Pancreas (tissue), 10 donors: Measurements from ENCODE around the gene SCAF1. TPM values are rescaled to one million over a fixed set of nuclear protein-coding genes. Genes with fewer than 3 reads are reported as not detected.
A peak's percentile ranks its signal among the peaks of the same experiment; 100 is the strongest.

Experiments used
- ATAC-seq, 4 donors: fragments of 200-7000 bp; cut with Tn5 transposase; one replicate each; pipeline versions ENCODE4 v1.8.0 to v1.9.1; 2020; ENCODE audit warnings: mild to moderate bottlenecking in 4 of 4, moderate library complexity in 4 of 4
- DNase-seq, 6 donors: peaks; one replicate each; pipeline ENCODE4 v3.0.0-alpha.2; 2020
- FAIRE-seq: peaks from 2 replicates; lab custom pipeline; 2012; peaks lifted over from hg19 to GRCh38; lab: Jason Lieb, UNC
- H3K27ac ChIP-seq, 4 donors: fragments of 200-600 bp; sonication (generic); 1 replicate in 3 of 4; 2 replicates in 1 of 4; pipeline versions ENCODE4 v1.5.0 to v1.8.0; 2020
- H3K27me3 ChIP-seq, 4 donors: fragments of 200-600 bp; one replicate each; pipeline ENCODE4 v1.8.0; 2021
- H3K36me3 ChIP-seq, 3 donors: fragments of 200-600 bp; sonication (generic) in 1 of 3; one replicate each; pipeline versions ENCODE4 v1.5.0 to v1.8.0; 2020 to 2021
- H3K4me1 ChIP-seq, 3 donors: fragments of 200-600 bp; one replicate each; pipeline ENCODE4 v1.8.0; 2021
- H3K4me3 ChIP-seq, 4 donors: fragments of 200-600 bp; sonication (generic) in 2 of 4; one replicate each; pipeline versions ENCODE4 v1.5.0 to v1.8.0; 2020 to 2021
- H3K9me3 ChIP-seq, 4 donors: fragments of 200-600 bp; one replicate each; pipeline ENCODE4 v1.8.0; 2021
- CTCF ChIP-seq, 4 donors: fragments of 200-600 bp; sonication (generic) in 3 of 4; IDR thresholded peaks; one replicate each; pipeline versions ENCODE4 v1.5.0 to v1.8.0; 2021; ENCODE audit warnings: antibody characterized with exemption in 4 of 4
- WGBS, 2 donors: extraction: QIAGEN DNeasy Blood & Tissue Kit; methylation state at CpG; one replicate each; pipeline ENCODE4 v1.1.7; 2013; 5-methylcytosine and 5-hydroxymethylcytosine counted together
- intact Hi-C, 3 donors: fragments of 100-400 bp; cut with DNase I; formaldehyde crosslinking; loops; one replicate each; pipeline versions ENCODE4 v1.11.1 to v1.14.2; 2022
- polyA plus RNA-seq, 2 donors: library from polyadenylated mRNA; stranded (reverse); fragments of 200-250 nt; gene quantifications; one replicate each; pipeline ENCODE4 v1.2.3, GENCODE V29; 2013
- total RNA-seq, 6 donors: library from RNA; stranded (reverse); fragmentation: NEBNext Ultra II Directional in 4 of 6; extraction: Animal tissue kit (Norgen Biotek cat#: 25700) in 4 of 6; gene quantifications; one replicate each; pipeline versions ENCODE4 v1.2.1 to v1.2.4, GENCODE V29; 2021 to 2023
- donor health status: healthy with polysubstance abuse.
- donor health status: DM: no; HTN: no; CAD: no; lungs with moderate emphysema.
- donor health status: DM: no; HTN: no; CAD: no.
- donor health status: control.
- donor health status: control.
- donor health status: Bipolar disorder and iron deficiency.
- donor health status: DM: yes; HTN: yes; CAD: no.
- donor health status: DM: no; HTN: no; CAD: no.
- donor health status: DM: no; HTN: no; CAD: no.
- donor health status: DM: yes; HTN: yes; CAD: no.

Gene SCAF1
- total and polyA plus RNA-seq, 8 donors, result 17.3 to 34.8 (median 28.3) TPM

DNA sequence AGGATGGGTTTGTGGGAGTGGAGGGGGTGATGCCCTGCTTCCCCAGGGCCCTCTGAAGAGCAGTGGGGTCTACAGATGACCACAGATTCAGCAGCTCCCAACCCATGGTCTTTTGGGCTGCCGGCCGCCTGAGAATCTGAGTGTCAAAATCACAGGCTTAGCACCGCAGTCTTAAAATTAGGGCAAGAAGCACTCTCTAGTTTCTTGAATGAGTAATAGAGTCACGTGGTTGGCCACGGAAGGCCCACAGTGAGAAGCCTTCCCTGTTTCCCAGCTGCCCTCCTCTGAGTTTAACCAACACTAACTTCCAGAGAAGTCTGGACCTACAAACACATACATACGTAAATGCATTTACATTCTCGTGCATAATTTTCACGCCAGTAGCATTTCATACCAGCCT, 40.3 kb downstream of the SCAF1 start:
- Histone ChIP-seq H3K36me3 (peaks cover 6 to 25% (median 17%) of the 10 kb centered on the region in 3 donors), H3K9me3 (no peaks in the 10 kb centered on the region), H3K4me3 (no peak overlapping the region), H3K4me1 (peaks cover 0 to 17% (median 8%) of the 10 kb centered on the region in 3 donors), H3K27me3 (no peaks in the 10 kb centered on the region), H3K27ac (no peak overlapping the region)
- intact Hi-C loops, result no loop called here
- TF ChIP-seq CTCF (IDR thresholded peaks at IDR 0.05), result no peak
- DNase-seq, result no peak
- FAIRE-seq, result no peak
- WGBS, 2 donors, result 89 to 93% methylated on average over 8 of the region's 8 CpGs
- ATAC-seq, result no peak

DNA sequence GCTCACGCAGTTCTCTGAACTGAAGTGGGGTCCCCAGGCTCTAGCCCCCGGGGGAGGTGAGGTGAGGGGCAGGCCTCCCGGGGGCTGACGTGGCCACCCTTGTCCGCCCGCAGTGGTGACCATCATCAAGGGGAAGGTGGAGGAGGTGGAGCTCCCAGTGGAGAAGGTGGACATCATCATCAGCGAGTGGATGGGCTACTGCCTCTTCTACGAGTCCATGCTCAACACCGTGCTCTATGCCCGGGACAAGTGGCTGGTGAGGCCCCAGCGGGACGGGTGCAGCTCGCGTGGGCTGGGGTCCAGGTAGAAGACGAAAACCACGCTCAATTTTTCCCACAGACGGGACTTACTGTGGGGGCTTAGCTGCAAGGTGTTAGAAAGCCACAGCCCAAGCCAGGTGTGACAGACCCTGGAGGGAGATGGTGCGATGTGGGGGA, 41.8 kb downstream of the SCAF1 start:
- TF ChIP-seq CTCF (IDR thresholded peaks at IDR 0.05), result no peak
- Histone ChIP-seq H3K36me3 (peaks cover 6 to 25% (median 17%) of the 10 kb centered on the region in 3 donors), H3K4me1 (peaks cover 0 to 11% (median 8%) of the 10 kb centered on the region in 3 donors), H3K9me3 (no peaks in the 10 kb centered on the region), H3K4me3 (no peak overlapping the region), H3K27me3 (no peaks in the 10 kb centered on the region), H3K27ac (no peak overlapping the region)
- WGBS, 2 donors, result 90 to 94% methylated on average over 18 of the region's 18 CpGs
- ATAC-seq (no peak), DNase-seq (peak in 1 of 6 donors; percentile 24), FAIRE-seq (no peak)
- intact Hi-C loops, result no loop called here

- FAIRE-seq, result no peak
- DNase-seq, result peak in 1 of 6 donors; percentile 78
- H3K4me3 ChIP-seq, result no peak overlapping the region
- ATAC-seq, result no peak
- no peak overlapping the region for H3K27ac ChIP-seq
- no peaks in the 10 kb centered on the region for H3K9me3 ChIP-seq
- peak; percentile 6 to 27 (median 20) for TF ChIP-seq CTCF (IDR thresholded peaks at IDR 0.05)
- WGBS, 2 donors, result 75 to 85% methylated on average over 33 to 35 of the region's 35 CpGs
- H3K36me3 ChIP-seq, result peaks cover 6 to 25% (median 17%) of the 10 kb centered on the region in 3 donors
- peaks cover 1 to 16% (median 8%) of the 10 kb centered on the region in 3 donors for H3K4me1 ChIP-seq
- H3K27me3 ChIP-seq, result no peaks in the 10 kb centered on the region
- intact Hi-C loops, result no loop called here
Observed at GRCh38 chr19:49684251-49684982, 42.4 kb downstream of the SCAF1 start.

- no peak for ATAC-seq
- H3K27me3 ChIP-seq, result no peaks in the 10 kb centered on the region
- H3K27ac ChIP-seq, result no peak overlapping the region
- 89 to 90% methylated on average over 13 of the region's 13 CpGs for WGBS, 2 donors
- no peak for DNase-seq
- H3K36me3 ChIP-seq, result peaks cover 6 to 25% (median 17%) of the 10 kb centered on the region in 3 donors
- no peaks in the 10 kb centered on the region for H3K9me3 ChIP-seq
- H3K4me3 ChIP-seq, result no peak overlapping the region
- no peak for FAIRE-seq
- no peak for TF ChIP-seq CTCF (IDR thresholded peaks at IDR 0.05)
- intact Hi-C loops, result no loop called here
- peaks cover 3 to 22% (median 8%) of the 10 kb centered on the region in 3 donors for H3K4me1 ChIP-seq
Observed at GRCh38 chr19:49684983-49685553, 43.1 kb downstream of the SCAF1 start.
